M059J (cell line): Measurements from ENCODE around the gene TNFRSF25. TPM values are rescaled to one million over a fixed set of nuclear protein-coding genes. Genes with fewer than 3 reads are reported as not detected.
A peak's percentile ranks its signal among the peaks of the same experiment; 100 is the strongest.
"Not testable (repeated sequence)": the region's sequence is repeated elsewhere in the genome, so short reads cannot be mapped to it uniquely, and the experiment has no call there.

Experiments used
- DNase-seq: peaks from one replicate; pipeline ENCODE4 v3.0.0-alpha.2; 2012; ENCODE audit warnings: low read depth
- total RNA-seq: library from RNA; depleted of rRNA; stranded (reverse); fragments of >200 nt; shearing (Covaris generic); gene quantifications from 2 replicates; pipeline ENCODE4 v1.2.3, GENCODE V29; 2014

The TNFRSF25 gene
- total RNA-seq, 1 experiment from 2014 or later = 8.7 TPM

DNA sequence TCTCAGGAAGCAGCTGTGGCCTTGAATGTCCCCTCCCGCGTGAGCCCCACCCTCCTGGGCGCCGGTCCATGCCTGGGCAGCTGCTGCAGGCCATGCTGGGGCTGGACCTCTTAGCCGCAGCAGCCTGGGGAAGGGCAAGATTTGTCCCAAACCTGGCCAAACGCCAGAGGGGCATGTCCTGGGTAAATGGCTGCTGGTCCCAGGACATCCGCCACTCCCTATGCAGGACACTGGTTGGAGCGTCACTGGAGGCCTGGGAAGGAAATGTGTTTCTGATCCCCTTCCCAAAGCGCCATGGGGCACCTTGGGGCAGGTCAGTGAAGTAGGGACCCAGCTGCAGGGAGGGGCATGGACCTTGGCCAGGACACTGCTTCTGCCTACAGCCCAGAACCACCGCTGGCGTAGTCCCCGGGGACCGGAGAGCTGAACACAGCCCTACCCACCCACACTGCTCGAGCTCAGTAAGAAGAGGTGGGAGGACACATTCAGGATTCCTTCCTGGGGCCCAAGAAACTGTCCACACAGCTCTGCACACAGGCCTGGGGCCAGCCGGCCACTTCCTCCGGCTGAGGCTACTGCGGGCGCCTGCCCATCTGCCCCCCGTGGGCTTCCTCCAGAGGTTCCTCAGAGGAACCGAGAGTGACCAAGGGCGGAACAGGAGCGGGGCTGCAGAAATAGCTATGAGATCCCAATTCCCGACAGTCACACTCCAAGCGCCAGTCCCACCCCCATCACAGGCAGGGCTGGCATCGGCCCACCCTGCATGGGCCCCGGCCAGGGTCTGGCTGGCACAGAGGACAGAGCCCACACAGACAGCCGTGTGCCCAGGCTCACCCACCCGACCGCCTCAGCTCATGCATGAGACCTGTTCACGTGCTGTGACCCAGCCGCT, 36.3 kb upstream of the TNFRSF25 start:
- DNase-seq = no peak

GRCh38 chr1:6501279-6501813, 35.4 kb upstream of the TNFRSF25 start:
- DNase-seq = no peak

GRCh38 chr1:6500544-6501278, 34.7 kb upstream of the TNFRSF25 start:
- DNase-seq = no peak

GRCh38 chr1:6499296-6499695, 33.3 kb upstream of the TNFRSF25 start:
- no peak for DNase-seq

- no peak for DNase-seq
Observed at GRCh38 chr1:6498576-6499111, 32.7 kb upstream of the TNFRSF25 start.

DNA sequence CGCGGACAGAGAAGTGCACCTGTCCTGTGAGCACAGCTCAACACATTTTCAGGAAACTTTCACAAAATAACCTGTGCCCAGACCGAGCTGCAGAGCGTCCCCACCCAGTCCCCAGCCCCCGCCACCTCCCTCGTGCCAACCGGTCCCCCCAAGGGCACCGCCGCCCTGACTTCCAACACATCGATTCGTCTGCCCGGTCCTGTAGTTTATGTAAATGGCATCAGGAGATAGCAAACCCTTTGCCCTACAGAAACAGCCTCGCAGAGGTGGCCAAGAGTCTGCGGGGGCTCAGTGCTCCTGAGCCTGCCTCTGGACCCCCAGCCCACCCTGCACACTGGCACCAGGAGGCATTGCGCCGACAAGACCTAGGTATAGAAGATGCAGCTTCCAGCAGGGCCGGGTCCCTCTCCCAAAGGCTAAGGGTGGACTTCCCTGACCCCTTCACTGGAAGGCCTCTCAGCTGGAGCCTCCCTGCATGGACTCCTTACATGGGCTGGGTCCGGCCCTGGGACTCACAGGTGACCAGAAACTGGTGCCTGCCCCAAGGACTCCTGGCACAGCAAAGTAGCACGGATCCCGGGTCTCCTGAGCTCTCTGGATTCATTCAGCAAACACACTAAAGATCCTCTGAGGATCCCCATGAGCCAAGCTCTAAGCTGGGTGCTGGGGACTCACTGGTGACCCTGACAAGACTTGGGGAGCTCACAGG, 32.0 kb upstream of the TNFRSF25 start:
- no peak for DNase-seq

- peak; percentile 65 for DNase-seq
Observed at GRCh38 chr1:6497215-6497866, 31.4 kb upstream of the TNFRSF25 start.

GRCh38 chr1:6496890-6497214, 30.9 kb upstream of the TNFRSF25 start:
- DNase-seq = no peak

DNA sequence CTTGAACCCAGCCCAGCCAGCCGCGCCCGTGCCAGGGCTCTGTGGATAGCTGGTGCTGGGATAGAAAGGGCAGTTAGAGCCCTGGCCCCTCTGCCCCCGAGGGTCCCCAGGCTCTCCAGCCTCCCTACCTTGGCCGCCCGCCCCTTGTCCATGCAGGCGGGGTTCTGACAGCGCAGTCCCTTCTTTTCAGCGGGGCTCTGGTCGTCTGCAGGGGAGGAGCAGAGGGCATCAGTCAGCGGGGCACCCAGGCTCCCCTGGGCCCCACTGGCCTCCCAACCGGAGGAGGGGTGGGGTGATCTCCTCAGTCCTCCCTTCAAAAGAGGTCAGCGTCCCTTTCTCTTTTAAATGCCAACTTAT, 30.4 kb upstream of the TNFRSF25 start:
- DNase-seq = no peak

- no peak for DNase-seq
Observed at GRCh38 chr1:6495540-6496364, 29.8 kb upstream of the TNFRSF25 start.

DNA sequence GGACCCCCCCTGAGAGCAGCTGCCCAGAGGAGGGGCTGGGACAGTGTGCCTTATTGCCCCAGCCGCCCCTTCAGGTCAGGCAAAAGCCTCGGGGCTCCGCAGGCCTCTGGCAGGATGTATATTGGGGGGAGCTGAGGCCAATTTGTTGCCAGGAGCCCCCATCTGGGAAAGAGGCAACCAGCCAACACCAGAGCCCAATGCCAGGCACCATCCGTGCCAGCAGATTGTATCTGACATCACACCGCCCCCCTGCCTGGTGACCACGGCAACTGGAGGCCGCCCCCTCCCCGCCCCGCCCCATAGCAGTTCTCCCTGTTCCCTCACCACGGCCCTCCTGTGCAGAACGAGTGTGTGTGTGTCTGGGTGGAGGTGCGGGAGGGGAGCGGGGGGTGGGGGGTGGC, 29.1 kb upstream of the TNFRSF25 start:
- no peak for DNase-seq

DNA sequence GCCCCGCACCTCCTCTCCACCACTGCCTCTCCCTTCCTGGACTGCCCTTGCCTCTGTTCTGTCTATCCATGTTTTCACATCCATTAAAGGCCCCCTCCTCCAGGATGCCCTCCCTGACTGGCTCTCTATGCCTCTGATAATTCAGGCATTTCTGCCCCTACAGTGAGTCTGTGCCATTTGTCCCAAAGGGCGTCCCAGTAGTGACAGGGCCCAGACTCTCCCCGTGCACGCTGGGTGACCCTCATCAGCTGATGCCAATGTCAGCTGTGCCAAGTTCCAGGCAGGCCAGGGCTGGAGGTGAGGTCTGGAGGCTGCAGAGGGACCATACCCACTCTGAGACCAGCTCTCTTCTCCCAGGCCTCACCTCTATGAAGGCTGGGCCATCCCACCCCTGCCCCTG, 28.7 kb upstream of the TNFRSF25 start:
- DNase-seq = no peak

DNA sequence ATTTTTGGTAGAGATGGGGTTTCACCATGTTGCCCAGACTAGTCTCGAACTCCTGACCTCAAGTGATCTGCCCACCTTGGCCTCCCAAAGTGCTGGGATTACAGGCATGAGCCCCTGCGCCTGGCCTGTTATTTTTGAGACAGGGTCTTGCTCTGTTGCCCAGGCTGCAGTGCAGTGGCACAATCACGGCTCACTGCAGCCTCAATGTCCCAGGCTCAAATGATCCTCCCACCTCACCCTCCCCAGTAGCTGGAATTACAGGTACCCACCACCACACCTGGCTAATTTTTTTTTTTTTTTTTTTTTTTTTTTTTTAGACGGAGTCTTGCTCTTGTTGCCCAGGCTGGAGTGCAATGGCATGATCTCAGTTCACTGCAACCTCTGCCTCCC, 27.9 kb upstream of the TNFRSF25 start:
- DNase-seq = not testable (repeated sequence)

DNA sequence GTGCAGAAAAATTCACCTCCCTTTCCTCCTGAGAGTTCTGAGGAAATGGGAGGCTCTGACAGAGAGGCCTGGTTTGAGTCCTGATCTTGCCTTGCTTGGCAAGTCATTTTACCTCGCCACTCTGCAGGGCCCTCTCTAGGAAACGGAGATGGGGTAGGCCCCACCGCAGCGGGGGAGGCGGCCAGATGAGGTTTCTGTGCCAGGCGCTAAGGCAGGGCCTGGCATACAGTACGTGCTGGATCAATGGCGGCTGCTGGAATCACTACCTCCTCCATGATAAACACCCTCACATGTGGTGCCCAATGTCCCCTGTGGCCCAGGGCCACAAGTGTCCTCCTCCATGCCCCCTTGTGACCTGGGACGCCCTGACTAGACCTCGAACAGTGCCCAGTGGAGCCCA, 26.0 kb upstream of the TNFRSF25 start:
- peak; percentile 47 for DNase-seq

DNA sequence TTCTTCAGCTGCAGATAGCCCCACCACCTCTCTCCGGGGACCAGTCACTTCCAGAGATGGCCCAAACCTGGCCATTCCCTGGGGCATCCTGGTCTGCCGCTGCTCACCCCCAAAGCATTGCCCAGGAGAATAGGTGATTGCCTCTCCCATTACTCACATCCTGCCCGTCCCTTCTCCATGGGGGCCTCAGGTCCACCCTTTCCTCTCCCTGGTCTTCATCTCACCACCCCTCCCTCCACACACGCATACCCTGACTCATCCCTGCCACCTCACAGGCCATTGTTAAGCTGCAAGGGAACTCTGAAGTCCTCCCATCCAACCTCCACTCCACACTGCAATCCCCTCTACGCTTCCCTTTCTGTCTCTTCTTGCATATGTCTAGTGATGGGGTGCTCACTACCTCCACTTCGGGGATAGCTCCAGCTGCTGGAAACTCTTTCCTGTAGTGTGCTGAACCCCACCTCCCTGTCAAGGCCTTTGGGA, 25.5 kb upstream of the TNFRSF25 start, which contains the start of gene PLEKHG5:
Gene PLEKHG5 (minus strand): TSS at position 188 of the 483 bp plus-strand sequence. CDS start 14,096 bp downstream, outside the sequence.
- peak; percentile 96 for DNase-seq

DNA sequence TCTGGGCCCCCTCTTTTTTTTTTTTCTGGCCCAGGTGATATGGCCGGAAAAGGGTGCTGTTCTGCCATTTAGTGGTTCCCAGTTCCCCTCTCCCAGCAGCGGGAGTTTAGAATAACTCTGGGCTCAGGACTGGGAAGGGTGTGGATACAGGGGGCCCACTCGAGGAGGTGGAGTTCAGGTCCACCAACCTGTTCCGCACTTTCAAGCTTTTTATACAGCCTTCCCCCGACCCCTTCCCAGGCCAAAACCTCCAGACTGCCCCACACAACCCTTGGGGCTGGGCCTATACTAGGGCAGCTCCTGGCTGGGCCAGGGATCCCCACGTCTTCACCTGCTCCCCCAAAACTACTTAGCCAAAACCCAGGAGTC, 25.1 kb upstream of the TNFRSF25 start:
- no peak for DNase-seq

DNA sequence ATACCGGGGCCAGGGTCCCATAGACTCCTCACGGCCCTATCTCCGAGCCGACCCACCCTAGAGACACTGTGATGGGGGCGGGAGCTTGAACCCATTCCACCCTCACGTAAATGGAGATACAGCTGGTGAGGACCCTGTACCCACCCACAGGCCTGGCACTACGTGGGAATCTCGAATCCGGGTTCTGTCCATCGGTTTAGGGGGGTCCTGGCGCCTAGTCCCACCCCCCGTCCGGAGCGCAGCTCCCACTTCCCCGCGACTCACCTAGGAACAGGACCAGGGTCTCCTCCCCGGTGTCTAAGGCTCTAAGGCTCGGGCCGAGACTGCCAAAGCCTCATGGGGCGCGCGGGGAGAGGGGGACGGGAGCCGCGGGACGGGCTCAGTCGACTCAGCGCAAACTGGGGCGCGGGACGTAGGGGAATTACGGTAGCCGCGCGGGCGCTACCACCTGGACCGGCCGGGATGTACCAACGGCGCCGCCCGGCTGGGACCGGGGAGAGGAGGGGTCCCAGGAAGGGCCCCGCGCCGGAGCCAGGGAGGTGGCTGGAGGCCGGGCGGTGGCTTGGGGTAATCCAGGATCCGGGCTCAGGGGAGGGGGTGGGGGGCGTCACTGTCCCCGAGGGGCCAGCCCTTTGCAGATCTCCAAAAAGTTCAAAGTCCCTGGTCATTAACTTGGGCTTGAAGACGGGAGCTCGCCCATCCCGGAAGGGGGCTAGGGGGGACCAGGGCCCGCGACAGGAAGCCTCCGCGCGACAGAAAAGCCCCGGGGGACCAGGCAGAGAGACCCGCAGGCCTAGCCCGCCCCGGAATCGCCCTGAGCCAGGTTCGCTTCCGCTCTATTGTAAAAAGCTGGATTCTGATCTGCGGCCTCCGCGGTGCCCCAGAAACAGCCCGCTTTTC, 24.5 kb upstream of the TNFRSF25 start:
- DNase-seq = peak; percentile 81

DNA sequence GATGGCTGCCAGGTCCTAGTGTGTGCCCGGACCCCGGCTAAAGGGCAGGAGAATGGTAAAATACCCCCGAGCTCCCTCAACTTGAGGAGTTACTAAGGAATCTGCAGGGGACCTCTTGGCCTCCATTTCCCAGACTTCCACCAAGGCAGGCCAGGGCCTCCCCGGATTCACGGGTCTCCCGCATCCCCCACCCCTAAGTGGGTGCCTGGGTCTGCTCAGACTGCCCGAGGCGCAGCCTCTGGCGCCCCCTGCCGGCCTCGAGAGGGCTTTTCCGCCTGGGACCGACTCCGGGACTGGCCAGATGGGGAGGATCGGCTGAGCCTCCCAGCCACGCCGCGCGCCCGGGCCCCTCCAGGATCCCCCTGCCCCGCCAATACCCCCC, 23.8 kb upstream of the TNFRSF25 start:
- peak; percentile 67 for DNase-seq

DNA sequence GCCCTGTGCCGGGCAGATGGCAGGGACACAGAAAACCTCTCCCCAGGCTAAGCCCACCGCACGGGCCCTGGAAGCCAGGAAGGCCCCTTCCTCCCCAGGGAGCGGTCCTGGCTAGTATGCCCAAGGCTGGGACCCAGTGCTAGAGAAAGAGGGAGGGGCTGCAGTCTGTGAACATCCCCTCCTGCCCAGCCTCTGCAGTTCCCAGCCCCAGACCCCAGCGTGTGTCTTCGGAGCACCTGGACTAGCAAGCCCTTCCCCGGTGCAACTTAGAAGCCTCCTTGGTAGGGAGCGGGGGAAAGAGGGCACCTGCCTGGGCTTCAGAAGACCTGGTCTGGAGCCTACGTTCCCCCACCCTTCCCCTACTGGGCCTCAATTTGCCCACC, 23.4 kb upstream of the TNFRSF25 start:
- no peak for DNase-seq
